Adrenal gland (tissue), 5 donors: ENCODE results near the gene NUTM2A.
"Not testable (repeated sequence)": the region's sequence is repeated elsewhere in the genome, so short reads cannot be mapped to it uniquely, and the experiment has no call there.

ENCODE experiments used
- POLR2A ChIP-seq, 2 donors: fragments of 450-650 bp; IDR thresholded peaks; one replicate each; pipeline ENCODE4 v1.6.1; 2017; ENCODE audit warnings: antibody characterized with exemption in 2 of 2, mild to moderate bottlenecking in 2 of 2, moderate library complexity in 1 of 2
- TF ChIP-seq, protein P1 (sequence below), 6 experiments: fragments of 450-650 bp in 4 of 6; fragments of 200-600 bp in 2 of 6; sonication (generic) in 1 of 6; IDR thresholded peaks; 1 replicate in 5 of 6; 2 replicates in 1 of 6; pipeline versions ENCODE4 v1.5.1 to v1.8.0; 2016 to 2021; ENCODE audit warnings: antibody characterized with exemption in 6 of 6, mild to moderate bottlenecking in 2 of 6, moderate library complexity in 1 of 6
- donor health status: DM: no; HTN: no; CAD: no.

GRCh38 chr10:87242192-87242591, 16.9 kb downstream of the NUTM2A start:
- not testable (repeated sequence) for TF ChIP-seq POLR2A (IDR thresholded peaks at IDR 0.05)
- TF ChIP-seq, protein P1, sequence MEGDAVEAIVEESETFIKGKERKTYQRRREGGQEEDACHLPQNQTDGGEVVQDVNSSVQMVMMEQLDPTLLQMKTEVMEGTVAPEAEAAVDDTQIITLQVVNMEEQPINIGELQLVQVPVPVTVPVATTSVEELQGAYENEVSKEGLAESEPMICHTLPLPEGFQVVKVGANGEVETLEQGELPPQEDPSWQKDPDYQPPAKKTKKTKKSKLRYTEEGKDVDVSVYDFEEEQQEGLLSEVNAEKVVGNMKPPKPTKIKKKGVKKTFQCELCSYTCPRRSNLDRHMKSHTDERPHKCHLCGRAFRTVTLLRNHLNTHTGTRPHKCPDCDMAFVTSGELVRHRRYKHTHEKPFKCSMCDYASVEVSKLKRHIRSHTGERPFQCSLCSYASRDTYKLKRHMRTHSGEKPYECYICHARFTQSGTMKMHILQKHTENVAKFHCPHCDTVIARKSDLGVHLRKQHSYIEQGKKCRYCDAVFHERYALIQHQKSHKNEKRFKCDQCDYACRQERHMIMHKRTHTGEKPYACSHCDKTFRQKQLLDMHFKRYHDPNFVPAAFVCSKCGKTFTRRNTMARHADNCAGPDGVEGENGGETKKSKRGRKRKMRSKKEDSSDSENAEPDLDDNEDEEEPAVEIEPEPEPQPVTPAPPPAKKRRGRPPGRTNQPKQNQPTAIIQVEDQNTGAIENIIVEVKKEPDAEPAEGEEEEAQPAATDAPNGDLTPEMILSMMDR (IDR thresholded peaks at IDR 0.05): not testable (repeated sequence)
